KOPT-K1 (cell line): ENCODE results near the gene MET.
"Not testable (repeated sequence)": the region's sequence is repeated elsewhere in the genome, so short reads cannot be mapped to it uniquely, and the experiment has no call there.

Source experiments
- H3K27ac ChIP-seq: fragments of 200-600 bp; sonication (generic); 2 replicates; pipeline ENCODE4 v1.5.1; 2016; ENCODE audit warnings: antibody characterized with exemption, mild to moderate bottlenecking, low read depth, low read length; ENCODE audit not compliant: poor library complexity, severe bottlenecking
- H3K36me3 ChIP-seq: fragments of 200-600 bp; sonication (generic); 2 replicates; pipeline ENCODE4 v1.5.1; 2017; ENCODE audit warnings: antibody characterized with exemption, mild to moderate bottlenecking, low read length, moderate library complexity; ENCODE audit not compliant: insufficient read depth
- H3K9me3 ChIP-seq: fragments of 200-600 bp; sonication (generic); 2 replicates; pipeline ENCODE4 v1.5.1; 2017; ENCODE audit warnings: antibody characterized with exemption, low read length, mild to moderate bottlenecking; ENCODE audit not compliant: insufficient read depth, poor library complexity, severe bottlenecking

The MET gene

GRCh38 chr7:116647861-116648260 is 24.1 kb upstream of the MET start:
- H3K36me3 ChIP-seq, result no peaks in the 10 kb centered on the region

DNA sequence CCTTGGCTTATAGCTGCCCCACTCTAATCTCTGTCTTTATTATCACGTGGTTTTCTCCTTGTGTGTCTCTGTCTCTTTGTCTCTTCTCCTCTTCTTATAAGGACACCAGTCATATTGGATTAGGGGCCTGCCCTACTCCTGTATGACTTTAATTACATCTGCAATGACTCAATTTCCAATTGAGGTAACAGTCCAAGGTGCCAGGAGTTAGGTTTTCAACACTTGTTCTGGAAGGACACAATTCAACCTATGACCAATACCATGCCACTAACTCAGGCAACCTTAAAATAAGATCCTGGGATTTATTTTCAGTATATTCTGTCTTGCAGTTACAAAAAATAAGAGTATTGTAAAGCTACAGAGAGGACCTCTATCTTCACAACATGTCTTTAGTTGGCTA is 21.6 kb upstream of the MET start:
- Histone ChIP-seq H3K36me3 (no peaks in the 10 kb centered on the region), H3K9me3 (no peaks in the 10 kb centered on the region), H3K27ac (no peak overlapping the region)

More at GRCh38 chr7:116647861-116648260, 24.1 kb upstream of the MET start:
- H3K27ac ChIP-seq, result no peak overlapping the region
- H3K9me3 ChIP-seq, result no peaks in the 10 kb centered on the region

DNA sequence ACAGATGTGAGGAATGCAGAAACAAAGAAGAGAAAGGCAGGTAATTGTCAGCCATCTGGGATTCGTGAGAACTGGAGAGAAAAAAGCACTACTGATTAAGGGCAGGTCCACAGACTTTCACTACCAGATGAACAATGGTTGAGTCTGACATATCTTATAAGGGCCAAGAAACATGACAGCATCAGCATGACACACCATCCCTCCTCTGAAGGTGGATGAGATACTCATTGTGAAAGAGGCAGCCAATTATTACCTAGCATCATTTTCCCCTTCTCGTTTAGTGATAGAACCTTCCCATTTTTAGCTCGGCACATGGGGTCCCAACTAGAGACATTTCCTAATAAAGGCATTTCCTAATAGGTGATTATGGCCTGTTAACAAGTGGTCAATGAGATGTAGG is 19.2 kb upstream of the MET start:
- Histone ChIP-seq H3K9me3 (no peaks in the 10 kb centered on the region), H3K36me3 (no peaks in the 10 kb centered on the region), H3K27ac (no peak overlapping the region)

GRCh38 chr7:116653204-116653603 is 18.8 kb upstream of the MET start:
- H3K27ac ChIP-seq, result no peak overlapping the region
- no peaks in the 10 kb centered on the region for H3K9me3 ChIP-seq
- H3K36me3 ChIP-seq, result no peaks in the 10 kb centered on the region

DNA sequence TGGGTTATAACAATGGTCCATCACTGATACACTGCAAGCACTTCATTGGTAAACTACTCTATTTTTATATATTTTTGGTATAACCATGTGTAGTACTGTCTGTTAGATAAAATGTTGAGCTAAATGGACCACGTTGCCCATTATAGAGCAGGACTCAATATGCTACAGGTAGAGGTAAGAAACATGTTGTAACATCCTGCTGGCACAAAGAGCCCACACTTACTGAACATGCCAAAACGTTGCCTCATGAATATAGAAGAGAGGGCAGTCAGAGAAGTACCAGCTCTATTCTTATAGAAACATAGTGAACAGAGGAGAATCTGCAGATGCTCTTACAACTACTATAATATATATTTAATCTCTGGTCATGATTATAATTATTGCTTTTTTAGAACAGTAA is 18.4 kb upstream of the MET start:
- H3K36me3 ChIP-seq, result no peaks in the 10 kb centered on the region
- no peak overlapping the region for H3K27ac ChIP-seq
- no peaks in the 10 kb centered on the region for H3K9me3 ChIP-seq

DNA sequence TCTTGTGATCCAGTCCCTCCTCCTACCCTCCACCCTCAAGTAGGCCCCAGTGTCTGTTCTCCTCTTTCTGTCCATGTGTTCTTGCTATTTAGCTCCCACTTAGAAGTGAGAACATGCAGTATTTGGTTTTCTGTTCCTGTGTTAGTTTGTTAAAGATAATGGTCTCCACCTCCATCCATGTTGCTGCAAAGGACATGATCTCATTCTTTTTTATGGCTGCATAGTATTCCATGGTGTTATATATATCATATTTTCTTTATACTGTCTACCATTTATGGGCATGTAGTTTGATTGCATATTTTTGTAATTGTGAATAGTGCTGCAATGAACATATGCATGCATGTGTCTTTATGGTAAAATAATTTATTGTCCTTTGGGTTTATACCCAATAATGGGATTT is 12.7 kb upstream of the MET start:
- not testable (repeated sequence) for H3K9me3 ChIP-seq, H3K36me3 ChIP-seq

DNA sequence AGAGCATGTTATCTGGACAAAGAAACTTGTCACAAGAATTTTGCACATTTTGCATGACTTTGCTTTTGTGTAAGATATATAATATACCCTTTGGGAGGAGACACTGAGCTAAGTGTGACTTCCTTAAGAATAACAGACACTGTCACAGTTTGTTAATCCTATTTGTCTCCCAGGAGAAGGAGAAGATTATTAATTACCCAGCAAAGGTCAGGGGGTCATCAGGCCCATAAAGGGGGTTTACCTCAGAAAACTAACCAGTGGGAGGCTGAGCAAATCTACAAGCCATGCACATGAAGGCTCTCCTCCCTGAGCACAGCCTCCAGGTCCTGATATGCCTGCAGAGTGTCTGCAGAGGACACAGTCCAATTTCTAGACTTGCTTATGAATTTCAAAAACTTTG is 10.1 kb upstream of the MET start:
- Histone ChIP-seq H3K36me3 (no peaks in the 10 kb centered on the region), H3K9me3 (no peaks in the 10 kb centered on the region), H3K27ac (no peak overlapping the region)

More for the DNA sequence above, 12.7 kb upstream of the MET start:
- H3K27ac ChIP-seq, result not testable (repeated sequence)

- Histone ChIP-seq H3K9me3 (no peaks in the 10 kb centered on the region), H3K27ac (no peak overlapping the region), H3K36me3 (no peaks in the 10 kb centered on the region)
Measured at GRCh38 chr7:116663744-116664143, 8.3 kb upstream of the MET start.

DNA sequence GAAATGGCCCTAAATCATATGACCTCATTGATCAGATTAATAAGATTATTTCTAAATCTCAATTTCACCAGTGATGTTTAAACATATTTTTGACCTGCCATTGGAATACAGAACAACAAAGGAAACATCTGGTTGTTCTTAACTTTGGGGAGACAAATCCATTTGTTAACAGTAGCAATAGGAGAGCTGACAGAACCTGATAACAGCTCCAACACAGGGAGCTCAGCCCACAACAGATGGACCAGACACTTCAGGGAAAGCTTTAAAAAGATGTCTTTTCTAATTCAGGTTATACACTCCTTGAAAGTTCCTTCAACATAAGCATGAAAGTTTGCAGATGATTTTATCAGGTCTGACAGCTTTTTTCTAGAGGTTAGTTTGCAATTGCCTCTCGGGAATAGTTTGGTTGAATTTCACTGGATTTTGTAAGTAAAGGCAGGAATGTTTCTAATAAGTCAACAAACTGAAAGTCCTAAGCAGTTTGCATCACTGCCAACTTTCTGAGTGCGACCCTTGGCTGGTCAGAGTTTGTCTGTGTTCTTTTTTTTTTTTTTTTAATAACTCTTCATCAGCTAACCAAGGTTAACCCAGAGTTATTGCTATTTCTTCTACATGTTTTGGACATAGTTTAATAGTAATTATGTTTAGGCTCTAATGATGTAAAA is 6.5 kb upstream of the MET start:
- Histone ChIP-seq H3K27ac (no peak overlapping the region), H3K36me3 (no peaks in the 10 kb centered on the region)

GRCh38 chr7:116669769-116670168 is 2.2 kb upstream of the MET start:
- H3K36me3 ChIP-seq, result no peaks in the 10 kb centered on the region
- H3K9me3 ChIP-seq, result no peaks in the 10 kb centered on the region
- H3K27ac ChIP-seq, result no peak overlapping the region

More for the DNA sequence above, 6.5 kb upstream of the MET start:
- H3K9me3 ChIP-seq, result no peaks in the 10 kb centered on the region

GRCh38 chr7:116670409-116671015 is 1.5 kb upstream of the MET start:
- Histone ChIP-seq H3K9me3 (no peaks in the 10 kb centered on the region), H3K27ac (no peak overlapping the region), H3K36me3 (no peaks in the 10 kb centered on the region)

DNA sequence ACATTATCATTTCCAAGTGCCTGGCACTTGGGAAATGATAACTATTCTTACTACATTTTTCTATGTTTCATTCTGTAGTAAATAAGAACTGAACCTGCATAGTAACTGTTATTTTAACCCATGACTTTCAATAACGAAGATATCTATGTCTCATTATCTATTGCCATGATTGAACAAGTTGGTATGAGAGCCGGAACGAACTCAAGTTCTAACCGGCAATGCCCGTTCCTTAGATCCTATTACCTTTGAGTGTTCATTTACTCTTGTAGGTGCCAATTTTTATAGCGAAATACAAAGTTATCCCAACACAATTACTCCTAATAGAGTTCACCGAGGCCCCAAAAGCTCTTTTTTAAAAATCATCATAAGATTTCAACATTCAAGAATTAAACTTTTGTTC is 885 bp upstream of the MET start:
- H3K27ac ChIP-seq, result no peak overlapping the region
- no peaks in the 10 kb centered on the region for H3K9me3 ChIP-seq
- no peaks in the 10 kb centered on the region for H3K36me3 ChIP-seq

DNA sequence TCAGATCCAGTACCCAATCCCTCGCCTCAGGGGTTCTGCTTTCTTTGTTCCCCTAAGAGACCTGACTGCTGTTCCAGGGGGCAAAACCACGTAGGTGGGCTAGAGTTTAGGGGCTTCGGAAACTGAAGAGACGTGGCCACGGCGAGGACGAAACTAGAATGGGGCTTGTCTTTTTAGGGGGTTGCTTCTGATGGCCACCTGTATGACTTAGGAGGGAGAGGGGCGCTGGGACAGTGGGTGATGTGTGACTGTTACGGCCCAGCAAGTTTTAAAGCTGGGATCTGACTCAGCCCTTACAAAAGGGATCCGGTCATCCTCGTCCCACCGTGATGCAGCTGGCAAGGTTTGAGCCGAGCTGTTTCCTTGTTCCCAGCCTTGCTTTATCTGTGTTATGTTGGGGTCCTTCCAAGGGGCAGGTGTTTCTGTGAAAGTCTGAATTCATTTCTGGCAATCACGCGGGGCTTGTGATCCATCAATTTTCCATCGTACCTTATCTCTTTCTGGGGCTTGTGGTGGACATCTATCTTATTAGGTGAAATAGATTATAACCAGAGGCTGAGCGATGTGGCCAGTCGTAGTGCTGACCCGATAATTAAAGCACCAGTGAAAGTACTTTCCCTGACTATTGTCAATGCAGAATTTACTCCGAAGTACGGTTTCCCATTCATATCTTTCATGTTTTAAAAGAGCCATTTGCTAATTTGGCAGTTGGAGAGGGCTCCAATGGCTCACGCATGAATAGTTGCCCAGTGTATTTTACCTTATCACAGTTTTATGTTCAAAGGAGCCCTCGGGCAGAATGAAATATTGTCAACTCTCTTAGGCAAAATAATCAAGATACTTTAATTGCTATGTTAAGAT is 830 bp downstream of the MET start:
- Histone ChIP-seq H3K9me3 (no peaks in the 10 kb centered on the region), H3K27ac (no peak overlapping the region), H3K36me3 (no peaks in the 10 kb centered on the region)

DNA sequence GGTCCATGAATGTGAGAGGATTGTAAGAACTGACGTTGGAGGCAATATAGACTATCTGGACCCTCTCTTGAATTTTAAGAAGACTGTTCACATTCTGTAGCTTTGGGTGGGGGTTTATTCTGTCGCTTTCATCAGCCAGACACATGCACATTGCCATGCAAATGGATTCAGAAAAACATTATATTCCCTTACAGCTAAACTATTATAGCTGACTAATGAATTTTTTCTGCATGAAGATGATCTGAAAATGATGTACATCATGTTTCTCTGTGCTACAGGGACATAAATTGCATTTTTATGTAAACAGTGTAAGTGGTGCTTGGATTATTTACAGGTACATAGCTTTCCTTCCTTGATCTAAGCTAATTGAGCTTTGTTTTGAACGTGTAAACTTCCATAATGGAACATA is 1.5 kb downstream of the MET start:
- Histone ChIP-seq H3K9me3 (no peaks in the 10 kb centered on the region), H3K36me3 (no peaks in the 10 kb centered on the region), H3K27ac (no peak overlapping the region)

DNA sequence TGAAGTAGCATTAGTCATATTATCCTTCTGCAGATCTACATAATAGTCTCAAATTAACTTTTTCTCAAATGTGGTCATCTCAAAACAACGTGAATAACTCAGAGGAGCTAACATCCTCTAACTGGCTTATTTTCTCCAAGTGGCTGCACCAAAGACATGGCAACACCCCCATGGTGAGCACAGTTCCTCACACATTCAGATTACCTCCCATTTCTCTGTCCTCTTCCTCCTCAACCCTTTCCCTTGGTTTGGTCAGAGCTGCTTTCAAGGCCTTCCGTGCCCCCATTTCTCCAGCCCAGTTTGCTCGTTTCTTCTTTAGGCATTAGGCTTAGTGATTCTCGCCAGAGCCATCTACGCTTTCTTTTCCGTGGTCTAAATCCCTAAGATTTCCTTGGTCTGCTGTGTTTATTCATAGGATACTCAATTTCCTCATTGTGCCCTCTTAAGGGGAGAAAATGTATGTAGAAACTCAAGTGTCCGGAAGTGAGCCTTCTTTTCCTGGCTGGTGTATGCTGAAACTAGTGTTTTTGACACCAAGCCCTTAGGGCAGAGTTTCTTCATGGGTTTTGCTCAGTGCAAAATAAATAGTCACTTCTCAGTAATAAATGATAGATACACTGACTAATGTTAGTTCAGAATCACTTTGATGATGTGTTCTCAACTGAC is 2.6 kb downstream of the MET start:
- no peaks in the 10 kb centered on the region for H3K9me3 ChIP-seq
- no peak overlapping the region for H3K27ac ChIP-seq
- H3K36me3 ChIP-seq, result no peaks in the 10 kb centered on the region
